Measurements from ENCODE around the gene MRM1. TPM values are rescaled to one million over a fixed set of nuclear protein-coding genes. Genes with fewer than 3 reads are reported as not detected.

MRM1 gene
- 21.0 and 22.7 TPM in 2 replicates for total RNA-seq

GRCh38 chr17:36601303-36602029, at the start of gene MRM1:
MRM1 (plus strand) TSS chr17:36601583; CDS start chr17:36601811, 228 bp downstream.
- DNase-seq (ENCODE audit: low spot score), result peak; percentile 85
- H3K36me3 Mint-ChIP-seq (ENCODE audit: low read depth), result peaks cover 5% of the 10 kb centered on the region

GRCh38 chr17:36553459-36553858, 47.9 kb upstream of the MRM1 start:
- H3K27ac Mint-ChIP-seq, result no peak overlapping the region
- intact Hi-C loops (cut with micrococcal nuclease), result loop anchor here (2.0 kb wide), 1 partner anchor 13 kb away; no protein-coding TSS in a partner anchor
- no peaks in the 10 kb centered on the region for H3K9me3 Mint-ChIP-seq
- no peak for DNase-seq (ENCODE audit: low spot score)
- H3K27me3 Mint-ChIP-seq (ENCODE audit: insufficient read depth), result no peaks in the 10 kb centered on the region
- peak overlapping the region; percentile 6 for H3K4me3 Mint-ChIP-seq
- H3K4me1 Mint-ChIP-seq (ENCODE audit: low read depth), result peaks cover 41% of the 10 kb centered on the region
- peaks cover 27% of the 10 kb centered on the region for H3K36me3 Mint-ChIP-seq (ENCODE audit: low read depth)

More at GRCh38 chr17:36601303-36602029, at the start of gene MRM1:
- intact Hi-C loops (cut with micrococcal nuclease), result loop anchor here (1.0 to 10.0 kb wide), 5 partner anchors 10 to 1003 kb away; partner anchors contain the start of genes AATF, DHRS11, GGNBP2 and MYO19
- Mint-ChIP-seq H3K27ac (peak within 1 kb of the TSS; percentile 70), H3K27me3 (ENCODE audit: insufficient read depth) (no peaks in the 10 kb centered on the region), H3K4me3 (peak within 1 kb of the TSS; percentile 91), H3K4me1 (ENCODE audit: low read depth) (peaks cover 38% of the 10 kb centered on the region), H3K9me3 (no peaks in the 10 kb centered on the region)

- intact Hi-C loops (cut with micrococcal nuclease), result loop anchor here (2.0 kb wide), 1 partner anchor 13 kb away; no protein-coding TSS in a partner anchor
- no peak overlapping the region for H3K4me3 Mint-ChIP-seq
- no peaks in the 10 kb centered on the region for H3K27me3 Mint-ChIP-seq (ENCODE audit: insufficient read depth)
- peaks cover 6% of the 10 kb centered on the region for H3K4me1 Mint-ChIP-seq (ENCODE audit: low read depth)
- DNase-seq (ENCODE audit: low spot score), result no peak
- H3K9me3 Mint-ChIP-seq, result no peaks in the 10 kb centered on the region
- H3K36me3 Mint-ChIP-seq (ENCODE audit: low read depth), result peaks cover 33% of the 10 kb centered on the region
- H3K27ac Mint-ChIP-seq, result no peak overlapping the region
These were observed 35.3 kb upstream of the MRM1 start for GRCh38 chr17:36566081-36566480.

GRCh38 chr17:36575028-36575427, 26.4 kb upstream of the MRM1 start:
- H3K4me3 Mint-ChIP-seq, result no peak overlapping the region
- H3K27me3 Mint-ChIP-seq (ENCODE audit: insufficient read depth), result no peaks in the 10 kb centered on the region
- H3K27ac Mint-ChIP-seq, result no peak overlapping the region
- DNase-seq (ENCODE audit: low spot score), result no peak
- peaks cover 33% of the 10 kb centered on the region for H3K36me3 Mint-ChIP-seq (ENCODE audit: low read depth)
- H3K9me3 Mint-ChIP-seq, result no peaks in the 10 kb centered on the region
- intact Hi-C loops (cut with micrococcal nuclease), result no loop called here
- peaks cover 11% of the 10 kb centered on the region for H3K4me1 Mint-ChIP-seq (ENCODE audit: low read depth)

GRCh38 chr17:36576793-36577192, 24.6 kb upstream of the MRM1 start:
- peaks cover 41% of the 10 kb centered on the region for H3K36me3 Mint-ChIP-seq (ENCODE audit: low read depth)

GRCh38 chr17:36578671-36579070, 22.7 kb upstream of the MRM1 start:
- no peak for DNase-seq (ENCODE audit: low spot score)
- Mint-ChIP-seq H3K27me3 (ENCODE audit: insufficient read depth) (no peaks in the 10 kb centered on the region), H3K36me3 (ENCODE audit: low read depth) (peaks cover 37% of the 10 kb centered on the region), H3K9me3 (no peaks in the 10 kb centered on the region), H3K27ac (no peak overlapping the region), H3K4me1 (ENCODE audit: low read depth) (peaks cover 11% of the 10 kb centered on the region), H3K4me3 (no peak overlapping the region)
- intact Hi-C loops (cut with micrococcal nuclease), result no loop called here

More at GRCh38 chr17:36576793-36577192, 24.6 kb upstream of the MRM1 start:
- intact Hi-C loops (cut with micrococcal nuclease), result no loop called here
- DNase-seq (ENCODE audit: low spot score), result no peak
- H3K27me3 Mint-ChIP-seq (ENCODE audit: insufficient read depth), result no peaks in the 10 kb centered on the region
- no peaks in the 10 kb centered on the region for H3K9me3 Mint-ChIP-seq
- H3K27ac Mint-ChIP-seq, result peak overlapping the region; percentile 29
- H3K4me1 Mint-ChIP-seq (ENCODE audit: low read depth), result peaks cover 11% of the 10 kb centered on the region
- no peak overlapping the region for H3K4me3 Mint-ChIP-seq

- no peaks in the 10 kb centered on the region for H3K9me3 Mint-ChIP-seq
- no peak for DNase-seq (ENCODE audit: low spot score)
- intact Hi-C loops (cut with micrococcal nuclease), result no loop called here
- H3K4me1 Mint-ChIP-seq (ENCODE audit: low read depth), result no peaks in the 10 kb centered on the region
- no peaks in the 10 kb centered on the region for H3K27me3 Mint-ChIP-seq (ENCODE audit: insufficient read depth)
- H3K36me3 Mint-ChIP-seq (ENCODE audit: low read depth), result peaks cover 37% of the 10 kb centered on the region
- H3K4me3 Mint-ChIP-seq, result no peak overlapping the region
- no peak overlapping the region for H3K27ac Mint-ChIP-seq
These were observed 17.6 kb upstream of the MRM1 start for GRCh38 chr17:36583787-36584186.

- no peaks in the 10 kb centered on the region for H3K27me3 Mint-ChIP-seq (ENCODE audit: insufficient read depth)
- no peaks in the 10 kb centered on the region for H3K9me3 Mint-ChIP-seq
- peaks cover 31% of the 10 kb centered on the region for H3K36me3 Mint-ChIP-seq (ENCODE audit: low read depth)
- H3K4me1 Mint-ChIP-seq (ENCODE audit: low read depth), result peaks cover 12% of the 10 kb centered on the region
- no peak overlapping the region for H3K4me3 Mint-ChIP-seq
- no peak overlapping the region for H3K27ac Mint-ChIP-seq
- intact Hi-C loops (cut with micrococcal nuclease), result no loop called here
- no peak for DNase-seq (ENCODE audit: low spot score)
These were observed 15.2 kb upstream of the MRM1 start for GRCh38 chr17:36586138-36586537.

GRCh38 chr17:36590082-36590481, 11.3 kb upstream of the MRM1 start:
- peak overlapping the region; percentile 1 for H3K4me3 Mint-ChIP-seq
- DNase-seq (ENCODE audit: low spot score), result no peak
- H3K27ac Mint-ChIP-seq, result no peak overlapping the region
- H3K9me3 Mint-ChIP-seq, result no peaks in the 10 kb centered on the region
- peaks cover 27% of the 10 kb centered on the region for H3K36me3 Mint-ChIP-seq (ENCODE audit: low read depth)
- no peaks in the 10 kb centered on the region for H3K27me3 Mint-ChIP-seq (ENCODE audit: insufficient read depth)
- H3K4me1 Mint-ChIP-seq (ENCODE audit: low read depth), result peaks cover 28% of the 10 kb centered on the region
- intact Hi-C loops (cut with micrococcal nuclease), result loop anchor here (2.0 kb wide), 2 partner anchors 45 to 103 kb away; partner anchors contain the start of genes GGNBP2 and ZNHIT3

GRCh38 chr17:36591434-36592315, 9.7 kb upstream of the MRM1 start, which contains the start of gene DHRS11:
DHRS11 (plus strand) TSS chr17:36591879; CDS start chr17:36592010, 131 bp downstream.
- DNase-seq (ENCODE audit: low spot score), result peak; percentile 74

GRCh38 chr17:36592316-36592715, 9.1 kb upstream of the MRM1 start:
- Mint-ChIP-seq H3K4me3 (peak overlapping the region; percentile 77), H3K9me3 (no peaks in the 10 kb centered on the region), H3K36me3 (ENCODE audit: low read depth) (peaks cover 17% of the 10 kb centered on the region), H3K27ac (peak overlapping the region; percentile 65), H3K4me1 (ENCODE audit: low read depth) (peaks cover 28% of the 10 kb centered on the region), H3K27me3 (ENCODE audit: insufficient read depth) (no peaks in the 10 kb centered on the region)
- intact Hi-C loops (cut with micrococcal nuclease), result no loop called here
- DNase-seq (ENCODE audit: low spot score), result no peak

More at GRCh38 chr17:36591434-36592315, 9.7 kb upstream of the MRM1 start, which contains the start of gene DHRS11:
- peak within 1 kb of the TSS; percentile 65 for H3K27ac Mint-ChIP-seq
- intact Hi-C loops (cut with micrococcal nuclease), result loop anchor here (1.0 to 2.0 kb wide), 4 partner anchors 10 to 105 kb away; partner anchors contain the start of genes GGNBP2, MRM1 and ZNHIT3
- peaks cover 28% of the 10 kb centered on the region for H3K4me1 Mint-ChIP-seq (ENCODE audit: low read depth)
- no peaks in the 10 kb centered on the region for H3K9me3 Mint-ChIP-seq
- peaks cover 20% of the 10 kb centered on the region for H3K36me3 Mint-ChIP-seq (ENCODE audit: low read depth)
- H3K27me3 Mint-ChIP-seq (ENCODE audit: insufficient read depth), result no peaks in the 10 kb centered on the region
- H3K4me3 Mint-ChIP-seq, result peak within 1 kb of the TSS; percentile 85

- H3K9me3 Mint-ChIP-seq, result no peaks in the 10 kb centered on the region
- no peaks in the 10 kb centered on the region for H3K27me3 Mint-ChIP-seq (ENCODE audit: insufficient read depth)
- DNase-seq (ENCODE audit: low spot score), result no peak
- no peak overlapping the region for H3K27ac Mint-ChIP-seq
- H3K4me1 Mint-ChIP-seq (ENCODE audit: low read depth), result peaks cover 28% of the 10 kb centered on the region
- H3K36me3 Mint-ChIP-seq (ENCODE audit: low read depth), result peaks cover 15% of the 10 kb centered on the region
- intact Hi-C loops (cut with micrococcal nuclease), result no loop called here
- H3K4me3 Mint-ChIP-seq, result peak overlapping the region; percentile 77
These were observed 8.6 kb upstream of the MRM1 start for GRCh38 chr17:36592716-36593321.

All from activated T-helper 1 cell treated with anti-CD3 and anti-CD28 coated beads, Interleukin-12 subunit alpha, Interleukin-12 subunit beta, Interleukin-2, Interleukin-4 antibody, amounts not matched to agents 30 ng/mL and 10 ng/mL and 1 ng/mL, durations not matched to agents 14 hours and 24 hours and 36 hours (primary cell).